ENCODE results near the gene POFUT1.
"Not testable (repeated sequence)": the region's sequence is repeated elsewhere in the genome, so short reads cannot be mapped to it uniquely, and the experiment has no call there.

The POFUT1 gene

DNA sequence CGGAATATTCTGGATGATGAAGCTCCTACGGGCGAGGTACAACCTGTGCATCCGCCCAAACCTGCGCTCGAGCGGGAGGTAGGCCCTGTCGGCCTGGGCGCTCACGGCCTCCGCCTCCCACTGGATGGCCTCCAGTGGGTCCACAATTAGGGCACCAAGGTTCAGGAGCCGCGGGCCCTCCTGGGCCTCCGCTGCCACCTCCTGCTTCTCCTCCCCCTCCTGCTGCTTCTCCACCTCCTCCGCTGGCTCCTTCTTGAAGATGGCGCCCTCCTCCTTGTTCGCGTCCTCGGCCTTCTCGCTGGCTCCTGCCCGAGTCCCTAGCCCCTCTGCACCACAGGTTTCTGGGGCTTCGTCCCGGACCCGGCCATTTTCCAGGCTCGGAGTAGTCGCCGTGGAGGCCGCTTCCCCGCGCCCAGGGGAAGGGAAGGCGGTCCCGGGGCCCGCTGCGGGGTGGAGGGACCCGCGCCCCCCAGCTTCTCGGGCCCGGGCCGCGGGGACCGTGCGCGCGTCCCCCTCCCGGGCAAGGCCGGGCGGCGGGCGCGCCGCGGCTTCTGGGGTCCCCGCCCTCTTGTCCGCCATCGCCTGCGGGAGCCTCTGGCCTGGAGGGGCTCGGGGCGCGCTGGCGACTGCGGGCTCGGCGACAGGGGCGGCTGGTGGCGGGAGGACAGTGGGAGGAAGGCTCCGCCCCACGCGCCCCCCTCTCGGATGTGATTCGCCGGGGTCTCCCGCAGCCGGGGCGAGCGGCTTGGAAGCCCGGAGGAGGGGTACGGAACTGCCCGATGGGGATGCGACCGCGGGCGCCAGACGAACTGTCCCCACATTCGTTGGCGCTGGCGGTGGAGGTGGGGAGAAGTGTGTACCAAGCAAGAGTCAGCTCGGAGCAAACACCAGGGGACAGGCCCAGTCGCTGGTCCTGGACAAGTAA lies 17.7 kb upstream of the POFUT1 start:
- no peak for DNase-seq

- no peak for DNase-seq
Observed at GRCh38 chr20:32190616-32191415, 16.9 kb upstream of the POFUT1 start.

DNA sequence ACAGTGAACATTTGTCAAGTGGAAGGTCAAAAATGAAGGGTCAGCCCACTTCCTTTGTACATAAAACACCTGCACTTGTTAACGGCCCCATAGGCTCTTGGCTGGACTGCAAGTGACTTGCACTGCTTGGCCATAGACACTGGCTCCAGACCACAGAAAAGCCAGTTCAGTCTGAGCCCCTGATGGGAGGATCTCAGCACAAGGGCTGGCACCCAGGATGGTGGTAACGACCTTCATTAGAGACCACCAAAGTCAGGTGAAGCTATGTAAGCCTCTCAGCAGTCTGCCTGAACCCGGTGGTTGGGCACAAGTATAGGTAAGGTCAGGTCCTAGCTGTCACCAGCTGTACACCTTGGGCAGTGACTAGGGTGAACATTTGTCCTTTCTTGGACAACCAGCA lies 16.3 kb upstream of the POFUT1 start:
- DNase-seq: no peak

- no peak for DNase-seq
Observed at GRCh38 chr20:32191873-32192272, 15.8 kb upstream of the POFUT1 start.

DNA sequence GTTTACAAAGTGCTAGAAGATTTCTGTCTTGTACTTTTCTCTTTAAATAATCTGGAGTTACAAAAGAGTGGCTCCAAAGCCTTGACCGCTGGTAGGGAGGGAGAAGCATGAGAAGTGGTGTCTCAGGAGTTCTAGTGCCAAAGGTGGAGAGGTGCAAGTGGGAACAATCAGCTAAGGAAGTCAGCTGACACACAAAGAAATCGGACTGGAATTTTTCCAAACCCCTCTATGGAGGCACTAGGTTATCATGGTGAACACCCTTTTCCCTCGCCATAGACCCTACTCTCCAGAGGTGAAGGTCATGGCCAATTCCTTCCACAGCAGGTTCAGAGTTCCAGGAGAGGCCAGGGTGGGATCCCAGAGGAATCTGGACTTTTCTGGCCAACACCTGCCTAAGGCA lies 15.0 kb upstream of the POFUT1 start:
- no peak for DNase-seq

DNA sequence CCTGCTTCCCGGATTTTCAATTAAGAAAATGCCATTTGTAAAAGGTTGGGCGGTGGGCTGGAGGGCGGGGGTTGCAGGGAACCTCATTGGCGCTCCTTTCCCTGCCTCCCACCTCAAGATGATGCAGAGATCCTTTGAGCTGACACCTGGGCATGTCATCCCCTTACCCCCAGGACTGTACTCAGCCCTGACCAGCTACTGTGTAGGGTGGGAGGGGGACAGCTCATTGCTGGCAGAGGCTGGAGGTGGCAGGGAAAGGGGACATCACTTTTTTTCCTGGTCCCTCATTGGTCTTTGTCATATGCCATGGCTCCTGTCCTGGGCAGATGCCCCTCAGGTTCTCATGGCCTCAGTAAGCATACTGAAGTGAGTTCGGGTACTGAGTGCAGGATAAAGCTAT lies 14.3 kb upstream of the POFUT1 start:
- not testable (repeated sequence) for DNase-seq

- DNase-seq: no peak
Observed at GRCh38 chr20:32193996-32194395, 13.7 kb upstream of the POFUT1 start.

GRCh38 chr20:32195581-32195980 lies 12.1 kb upstream of the POFUT1 start:
- DNase-seq: no peak

- not testable (repeated sequence) for DNase-seq
Observed at GRCh38 chr20:32196613-32197012, 11.1 kb upstream of the POFUT1 start.

GRCh38 chr20:32197136-32197535 lies 10.5 kb upstream of the POFUT1 start:
- not testable (repeated sequence) for DNase-seq

- no peak for DNase-seq
Observed at GRCh38 chr20:32199006-32199405, 8.7 kb upstream of the POFUT1 start.

GRCh38 chr20:32201296-32201976 lies 6.2 kb upstream of the POFUT1 start:
- no peak for DNase-seq

DNA sequence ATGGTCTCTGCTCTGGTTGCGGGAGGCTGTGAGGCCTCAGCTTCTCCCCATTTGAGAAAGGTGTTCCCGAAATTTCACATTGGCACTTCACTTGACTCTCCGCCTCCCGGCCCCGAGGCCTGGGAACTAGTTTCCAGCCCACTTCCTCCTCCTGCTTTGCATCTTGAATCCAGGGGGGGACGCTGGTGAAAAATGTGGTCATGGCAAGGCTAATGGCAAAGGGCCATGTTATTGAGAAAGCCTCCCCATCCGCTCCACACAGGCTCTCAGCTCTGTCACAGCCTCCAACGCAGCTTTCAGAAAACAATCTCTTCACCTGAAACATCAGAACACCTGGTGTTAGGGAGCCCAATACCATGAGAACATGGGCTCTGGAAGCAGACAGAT lies 5.7 kb upstream of the POFUT1 start:
- DNase-seq: peak; percentile 15

- DNase-seq: no peak
Observed at GRCh38 chr20:32203356-32204204, 4.1 kb upstream of the POFUT1 start.

GRCh38 chr20:32204205-32205109 lies 3.2 kb upstream of the POFUT1 start:
- no peak for DNase-seq

GRCh38 chr20:32205110-32205842 lies 2.4 kb upstream of the POFUT1 start:
- DNase-seq: peak; percentile 78

DNA sequence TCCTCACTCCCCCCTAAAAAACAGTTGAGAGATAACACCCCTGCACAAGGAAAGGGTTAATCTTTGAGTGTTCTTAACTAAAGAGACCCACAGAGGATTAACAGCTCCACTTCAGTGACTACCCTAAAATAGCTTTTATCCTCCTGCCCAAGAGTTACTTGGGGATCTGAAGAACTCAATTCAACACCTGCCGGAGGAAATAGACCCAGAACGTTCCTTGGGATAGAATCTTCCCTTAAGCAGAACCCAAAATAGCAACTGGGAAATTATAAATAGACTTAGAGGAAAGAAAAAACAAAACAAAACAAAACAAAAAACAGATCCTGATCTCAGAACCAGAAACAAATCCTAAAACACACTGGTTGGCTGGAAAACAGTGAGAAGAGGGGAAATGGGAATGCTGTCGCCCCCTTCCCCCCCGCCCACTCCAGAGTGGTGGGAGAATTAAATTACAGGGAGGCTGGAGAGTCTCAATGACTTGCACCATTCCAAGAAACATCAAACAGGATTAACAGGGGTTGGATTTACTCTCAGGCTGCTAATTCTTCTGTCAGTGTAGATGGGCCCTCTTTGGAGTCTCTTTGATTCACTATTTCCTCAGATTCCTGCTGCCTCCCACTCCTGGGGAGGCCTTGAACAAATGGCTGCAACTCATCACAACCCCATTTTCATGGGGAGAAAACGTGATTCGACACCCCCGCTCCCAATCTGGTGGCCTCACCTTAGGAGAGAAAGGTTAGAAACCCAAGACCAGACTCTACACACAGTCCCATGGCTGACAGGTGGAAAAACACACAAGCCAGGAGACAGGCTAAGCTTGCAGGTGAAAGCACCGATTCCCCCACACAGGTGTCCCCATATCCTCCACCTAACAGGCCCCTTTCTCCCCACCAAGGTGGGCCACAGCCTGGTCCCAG lies 1.6 kb upstream of the POFUT1 start:
- no peak for DNase-seq

GRCh38 chr20:32206760-32207625 lies 687 bp upstream of the POFUT1 start:
- DNase-seq: no peak

Data from GF-D8 (cell line).